Epithelial cell of proximal tubule (primary cell): ENCODE data around the gene SLC26A8. TPM values are rescaled to one million over a fixed set of nuclear protein-coding genes. Genes with fewer than 3 reads are reported as not detected.

Source experiments
- DNase-seq: peaks from one replicate; pipeline ENCODE4 v3.0.0-alpha.2; 2011; ENCODE audit warnings: low read depth
- H3K4me3 ChIP-seq: 2 replicates; pipeline ENCODE4 v1.5.1; 2011; ENCODE audit warnings: low read depth, mild to moderate bottlenecking, low read length
- CTCF ChIP-seq: conservative IDR thresholded peaks from 2 replicates; pipeline ENCODE4 v1.5.1; 2012; ENCODE audit warnings: low read depth, mild to moderate bottlenecking, low read length
- total RNA-seq: library from RNA; depleted of rRNA; stranded (reverse); fragments of >200 nt; gene quantifications from 2 replicates; pipeline ENCODE4 v1.2.3, GENCODE V29; 2015

The SLC26A8 gene
- total RNA-seq, 1 donor from 2014 or later: not detected

GRCh38 chr6:36068586-36068985 is 44.1 kb upstream of the SLC26A8 start:
- TF ChIP-seq CTCF: no peak
- no peak overlapping the region for H3K4me3 ChIP-seq
- no peak for DNase-seq

GRCh38 chr6:36068012-36068392 is 43.6 kb upstream of the SLC26A8 start:
- H3K4me3 ChIP-seq: no peak overlapping the region
- no peak for TF ChIP-seq CTCF
- DNase-seq: no peak

GRCh38 chr6:36067374-36068011 is 43.1 kb upstream of the SLC26A8 start:
- no peak overlapping the region for H3K4me3 ChIP-seq
- no peak for TF ChIP-seq CTCF
- DNase-seq: no peak

- no peak overlapping the region for H3K4me3 ChIP-seq
- no peak for DNase-seq
- TF ChIP-seq CTCF: no peak
Observed at GRCh38 chr6:36066817-36067216, 42.4 kb upstream of the SLC26A8 start.

GRCh38 chr6:36065916-36066315 is 41.5 kb upstream of the SLC26A8 start:
- no peak overlapping the region for H3K4me3 ChIP-seq
- no peak for DNase-seq
- no peak for TF ChIP-seq CTCF

- H3K4me3 ChIP-seq: no peak overlapping the region
- no peak for DNase-seq
- TF ChIP-seq CTCF: no peak
Observed at GRCh38 chr6:36064770-36065396, 40.4 kb upstream of the SLC26A8 start.
